ENCODE results near the gene RPP25L.

Gene RPP25L

DNA sequence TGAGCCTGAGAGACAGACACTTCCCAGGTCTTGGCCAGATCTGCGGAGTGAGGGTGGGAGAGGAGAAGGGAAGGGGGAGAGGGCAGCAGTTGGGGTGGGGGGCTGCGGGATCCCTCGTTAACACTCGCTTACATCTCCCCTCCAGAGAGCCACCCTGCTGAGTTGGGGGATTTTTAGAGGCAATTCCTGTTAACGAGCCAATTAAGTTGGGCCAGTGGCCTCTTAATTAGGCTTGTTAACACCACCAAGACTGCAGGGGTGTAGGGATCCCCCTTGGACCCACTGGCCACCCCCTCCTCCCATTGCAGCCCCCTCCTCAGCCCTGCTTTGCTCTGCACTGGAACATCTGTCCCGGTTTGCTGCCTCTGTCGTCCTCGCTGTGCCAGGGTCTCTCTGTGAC lies 46.0 kb downstream of the RPP25L start:
- no peak for DNase-seq

DNA sequence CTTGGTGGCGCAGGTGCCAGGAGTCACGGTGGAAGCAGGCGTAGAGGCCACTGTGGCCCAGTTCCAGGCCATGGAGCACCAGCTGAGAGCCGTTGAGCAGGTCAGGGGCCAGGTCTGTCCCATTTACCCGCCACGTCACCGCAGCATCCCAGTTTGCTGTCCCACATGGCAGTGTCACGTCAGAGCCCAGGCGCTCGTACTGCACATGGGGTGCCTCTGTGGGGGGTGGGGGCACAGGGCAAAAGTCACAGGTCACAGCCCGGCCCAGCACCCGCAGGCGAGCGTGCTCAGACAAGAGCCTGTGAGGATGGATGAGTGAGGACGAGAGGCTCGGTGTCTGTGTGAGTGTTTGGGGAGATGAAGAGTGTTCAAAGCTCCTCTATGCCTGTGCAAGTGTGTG lies 47.3 kb downstream of the RPP25L start:
- no peak for DNase-seq

DNA sequence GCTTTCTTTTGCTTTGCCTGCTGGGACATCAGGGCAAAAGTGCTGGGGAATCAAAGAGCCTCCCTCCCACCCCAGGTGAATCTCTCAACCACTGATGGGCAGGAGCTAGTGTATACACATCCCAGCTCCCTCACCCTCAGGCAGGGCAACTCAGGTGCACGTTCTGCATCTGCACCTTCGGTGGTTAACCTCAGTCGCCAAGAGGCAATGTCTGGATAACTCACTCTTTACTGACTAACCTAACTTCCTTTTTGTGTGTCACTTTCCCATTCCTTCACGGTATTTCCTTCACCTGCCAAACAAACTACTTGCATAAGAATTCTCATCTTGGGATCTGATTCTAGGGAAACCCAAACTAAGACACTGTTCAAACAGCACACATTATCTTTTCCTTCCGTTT lies 48.6 kb downstream of the RPP25L start:
- DNase-seq = no peak

DNA sequence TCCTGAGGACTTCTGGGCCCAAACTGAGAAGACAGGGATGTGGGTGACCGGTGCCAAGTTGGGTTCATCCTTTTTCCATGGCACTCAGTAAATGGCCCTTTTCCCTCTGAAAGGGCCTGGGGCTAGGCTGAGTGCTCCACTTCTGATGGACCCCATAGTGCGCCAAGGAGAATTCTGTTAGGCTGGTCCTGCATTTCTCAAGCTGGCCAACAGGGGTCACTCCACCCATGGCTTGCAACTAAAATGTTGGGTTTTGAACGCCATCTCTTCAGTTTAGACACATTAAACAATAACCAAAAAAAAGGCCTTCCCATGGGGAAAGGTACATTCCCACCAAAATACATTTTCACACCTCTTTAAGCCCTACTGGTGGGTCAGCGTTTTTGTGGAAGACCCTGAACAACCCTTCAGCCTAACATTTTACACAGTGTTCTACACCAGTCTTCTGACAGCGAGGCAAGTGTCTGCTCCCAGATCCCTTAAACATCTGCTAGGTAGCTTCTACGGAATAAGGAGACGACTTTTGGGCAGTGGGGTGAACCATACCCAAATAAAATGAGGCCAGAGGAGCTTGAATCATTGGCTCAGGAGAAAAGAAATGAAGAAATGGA lies 49.7 kb downstream of the RPP25L start:
- no peak for DNase-seq

DNA sequence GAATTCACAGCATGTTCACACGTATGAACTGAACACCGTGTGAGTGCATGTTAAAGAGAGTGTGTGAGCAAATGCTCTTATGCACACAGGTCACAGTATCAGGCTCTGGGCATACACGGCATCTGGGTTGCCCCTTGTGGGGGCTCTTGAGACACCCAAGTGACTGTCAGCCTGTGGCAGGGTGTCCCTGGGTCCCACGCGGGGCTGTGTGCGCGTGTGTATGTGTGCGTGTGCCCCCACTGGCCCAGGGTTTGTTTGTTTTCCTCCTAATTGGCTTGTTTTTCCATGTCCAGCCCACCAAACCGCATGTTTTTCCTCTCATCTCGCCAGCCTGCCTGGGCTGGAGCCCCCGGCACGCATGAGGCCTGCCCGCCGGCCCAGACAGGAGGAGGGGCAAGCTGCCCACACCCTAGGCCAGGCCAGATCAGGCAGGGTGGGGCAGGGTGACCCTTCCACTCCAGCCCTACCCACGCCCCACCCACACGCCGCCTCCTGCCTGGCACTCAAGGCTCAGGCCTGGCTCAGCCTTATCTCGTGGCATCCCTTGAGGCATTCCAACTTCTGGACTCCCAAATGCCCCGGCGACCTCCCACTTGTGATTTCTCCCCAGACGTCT lies 51.2 kb downstream of the RPP25L start:
- no peak for DNase-seq
